Jurkat, Clone E6-1 (cell line): ENCODE measurements around the gene ANKRD63.

Experiments
- DNase-seq: peaks from one replicate; pipeline ENCODE4 v3.0.0-alpha.2; 2011; ENCODE audit warnings: low read depth, low spot score
- H3K4me3 ChIP-seq: 2 replicates; pipeline ENCODE4 v1.5.1; 2011; ENCODE audit warnings: mild to moderate bottlenecking, low read length, control low read depth, moderate library complexity

The ANKRD63 gene

DNA sequence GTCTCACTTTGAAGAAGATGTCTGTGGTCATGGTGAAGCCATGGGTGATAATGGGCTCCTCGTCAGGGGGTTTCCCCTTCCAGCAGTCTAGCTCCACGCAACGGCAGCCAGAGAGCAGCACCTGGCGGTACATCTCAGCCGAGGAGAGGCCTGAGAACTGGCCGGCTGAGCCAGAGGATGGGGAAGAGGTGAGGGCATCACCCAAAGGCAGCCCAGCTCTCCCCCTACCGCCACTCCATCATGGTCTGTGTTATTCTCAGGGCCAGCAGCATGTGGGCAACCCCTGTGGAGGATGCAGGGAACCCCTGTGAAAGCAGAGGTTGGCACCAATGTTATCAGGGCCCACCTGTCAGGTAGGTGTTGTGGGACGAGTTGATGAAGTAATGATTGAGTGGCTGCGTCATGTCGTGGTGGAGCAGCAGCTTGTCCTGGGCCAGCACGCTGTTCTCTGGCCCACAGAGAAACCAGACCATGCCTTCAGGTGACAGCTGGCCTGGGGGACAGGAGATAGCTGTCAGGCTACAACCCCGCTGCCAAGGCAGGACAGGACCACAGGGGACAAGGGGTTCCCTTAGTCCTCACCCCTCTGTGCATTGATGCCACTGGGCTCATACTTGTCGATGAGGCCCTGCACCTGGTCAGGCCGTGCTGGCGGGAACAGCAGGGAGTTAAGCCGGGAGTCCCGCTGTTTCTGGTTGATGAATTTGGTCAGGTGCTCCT, 15.5 kb upstream of the ANKRD63 start:
- no peak for DNase-seq
- no peak overlapping the region for H3K4me3 ChIP-seq

DNA sequence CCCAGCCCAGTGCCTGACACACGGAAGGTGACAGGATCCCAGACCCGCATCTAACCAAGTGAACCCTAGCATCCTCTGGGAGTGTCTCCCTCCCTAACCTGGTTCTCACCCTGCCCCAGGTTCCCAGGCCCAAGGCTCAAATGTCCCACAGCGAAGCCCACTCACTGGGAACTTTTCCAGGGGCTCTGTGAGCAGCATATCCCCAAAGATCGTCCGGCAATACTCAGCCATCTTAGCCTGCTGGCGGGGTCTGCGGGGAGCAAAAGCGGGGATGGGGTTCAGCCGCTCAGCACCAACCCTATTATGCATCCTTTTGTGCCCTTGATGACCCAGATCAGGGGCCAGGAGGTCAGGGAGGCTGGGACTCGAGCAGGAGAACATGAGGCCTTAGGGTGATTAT, 14.5 kb upstream of the ANKRD63 start:
- DNase-seq: no peak
- no peak overlapping the region for H3K4me3 ChIP-seq

DNA sequence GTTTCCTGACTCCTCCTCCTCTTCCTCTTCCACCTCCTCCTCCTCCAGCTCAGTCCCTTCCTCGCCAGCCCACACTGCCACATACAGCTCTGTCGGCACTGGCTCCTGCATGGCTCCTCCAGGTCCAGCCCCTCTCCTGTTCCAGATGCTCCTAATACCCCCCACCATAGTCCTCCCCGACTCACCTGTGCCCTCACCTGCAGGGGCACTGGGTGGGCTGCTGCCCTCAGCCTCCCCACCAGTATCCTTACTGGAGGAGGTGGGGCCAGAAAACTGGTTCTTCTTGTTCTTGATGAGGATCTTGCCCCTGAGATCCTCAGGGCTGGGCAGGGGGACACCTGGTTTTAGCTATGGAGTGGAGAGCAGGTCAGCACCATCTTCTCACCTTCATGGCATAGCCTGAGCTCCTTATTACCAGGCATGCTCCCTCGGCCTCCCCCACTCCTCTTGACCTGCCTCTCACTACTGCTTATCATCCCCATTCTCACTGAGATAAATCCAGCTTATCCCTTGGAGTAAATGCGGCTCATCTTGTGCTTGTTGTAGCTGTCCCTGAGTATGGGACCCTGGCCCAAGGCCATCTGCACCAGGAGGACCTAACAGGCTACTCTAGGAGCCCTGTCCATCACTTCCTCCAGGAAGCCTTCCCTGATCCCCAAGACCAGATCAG, 13.8 kb upstream of the ANKRD63 start:
- DNase-seq: no peak

DNA sequence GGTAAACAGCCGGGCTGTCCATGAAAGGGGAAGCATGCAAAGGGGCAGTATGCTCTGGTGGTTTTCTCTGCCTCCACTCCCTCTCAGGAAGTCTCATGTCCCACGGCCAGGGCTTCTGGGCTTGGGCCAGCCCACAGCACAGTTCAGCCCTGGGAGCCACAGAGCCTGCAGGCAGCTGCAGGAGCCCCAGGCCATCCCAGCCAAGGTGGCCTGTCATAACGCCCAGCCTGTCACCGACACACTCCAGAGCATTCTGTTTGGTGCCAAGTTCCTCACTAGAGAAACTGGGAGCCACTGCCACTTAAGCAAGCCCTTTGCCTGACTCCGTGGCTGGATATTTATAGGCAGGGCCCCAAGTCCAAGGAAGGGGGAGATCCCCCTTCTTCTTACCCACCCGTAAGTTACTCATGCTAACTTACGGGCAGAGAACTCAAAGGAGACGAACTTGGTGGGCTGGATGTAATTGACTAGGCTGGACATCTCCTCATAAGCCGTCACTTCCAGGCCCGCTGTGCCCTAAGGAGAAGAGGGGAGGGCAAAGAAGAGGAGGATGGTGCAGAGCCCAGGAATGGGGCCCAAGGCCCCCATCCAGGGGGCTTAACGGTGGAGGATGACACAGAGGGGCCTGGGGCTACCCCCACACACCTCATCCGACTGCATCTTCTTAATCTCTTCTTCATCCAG, 13.2 kb upstream of the ANKRD63 start:
- no peak for DNase-seq

More for the DNA sequence above, 13.8 kb upstream of the ANKRD63 start:
- no peak overlapping the region for H3K4me3 ChIP-seq

GRCh38 chr15:40295297-40295696, 12.4 kb upstream of the ANKRD63 start:
- DNase-seq: no peak
- no peak overlapping the region for H3K4me3 ChIP-seq

More for the DNA sequence above, 13.2 kb upstream of the ANKRD63 start:
- no peak overlapping the region for H3K4me3 ChIP-seq

GRCh38 chr15:40293905-40294895, 11.3 kb upstream of the ANKRD63 start:
- H3K4me3 ChIP-seq: no peak overlapping the region
- no peak for DNase-seq

- no peak overlapping the region for H3K4me3 ChIP-seq
- no peak for DNase-seq
Observed at GRCh38 chr15:40293006-40293405, 10.1 kb upstream of the ANKRD63 start.

DNA sequence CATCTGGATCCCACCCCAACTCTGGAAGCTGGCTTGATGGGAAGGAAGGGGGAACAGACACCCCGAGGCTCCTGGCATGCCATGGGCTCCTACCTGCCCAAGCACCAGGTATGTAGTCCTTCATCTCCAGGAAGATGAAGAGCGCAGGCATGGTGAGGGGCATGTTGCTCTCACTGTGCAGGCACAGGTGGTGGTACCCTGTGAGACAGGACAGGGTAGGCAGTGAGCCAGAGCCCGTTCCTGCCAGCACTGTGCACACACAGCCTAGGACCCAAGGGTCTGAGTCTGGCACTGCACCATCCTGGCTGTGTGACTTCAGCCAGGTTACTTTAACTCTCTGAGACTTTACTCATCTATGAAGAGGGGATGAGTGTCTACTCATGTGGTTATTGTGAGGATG, 9.4 kb upstream of the ANKRD63 start:
- no peak for DNase-seq
- no peak overlapping the region for H3K4me3 ChIP-seq

DNA sequence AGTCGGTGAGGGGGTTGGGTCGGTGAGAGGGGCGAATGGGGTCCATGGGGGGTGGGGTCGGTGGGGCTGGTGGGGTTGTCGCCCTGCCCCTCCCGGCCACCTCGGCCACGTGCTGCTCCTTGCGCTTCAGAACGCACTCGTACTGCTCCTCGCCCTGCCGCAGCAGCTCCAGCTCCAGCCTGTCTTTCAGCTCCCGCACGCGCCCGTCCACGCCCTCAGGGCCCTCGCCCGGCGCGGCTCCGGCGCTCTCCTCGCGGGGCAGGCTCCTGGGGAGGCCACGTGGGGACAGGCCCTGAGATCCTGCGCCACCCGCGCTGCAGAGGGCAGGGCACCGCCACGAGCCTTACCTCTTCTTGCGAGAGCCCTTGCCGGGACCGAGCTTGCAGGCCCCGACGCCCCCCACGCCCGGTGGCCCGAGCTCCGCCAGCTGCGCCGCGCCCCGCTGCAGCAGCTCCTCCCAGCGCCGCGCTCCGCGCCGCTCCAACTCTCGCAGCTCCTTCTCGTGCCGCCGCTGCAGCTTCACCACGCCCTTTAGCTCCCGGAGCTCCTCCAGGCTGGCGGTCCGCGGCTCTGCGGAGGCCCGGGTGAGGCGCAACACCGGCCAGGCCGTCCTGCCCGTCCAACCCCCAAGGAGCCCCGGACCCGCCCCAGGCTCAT, 8.2 kb upstream of the ANKRD63 start:
- DNase-seq: no peak
- no peak overlapping the region for H3K4me3 ChIP-seq

DNA sequence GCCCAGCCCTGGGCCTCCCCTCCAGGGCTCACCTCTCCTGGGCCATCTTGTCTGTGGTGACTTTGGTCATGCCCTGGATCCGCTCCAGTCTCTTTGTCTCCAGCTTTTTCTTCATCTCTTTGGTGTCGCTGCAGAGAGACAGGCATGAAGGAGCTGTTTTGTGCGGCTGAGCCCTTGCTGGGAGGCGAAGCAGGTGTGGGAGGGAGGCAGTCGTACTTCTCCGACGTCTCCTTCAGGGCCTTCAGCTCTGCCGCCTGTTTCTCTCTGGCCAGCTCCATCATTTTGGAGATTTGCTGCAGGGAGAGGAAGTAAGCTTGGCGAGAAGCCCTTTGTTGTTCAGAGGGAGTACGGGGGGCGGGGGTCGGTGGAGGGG, 7.7 kb upstream of the ANKRD63 start:
- no peak for DNase-seq
- H3K4me3 ChIP-seq: no peak overlapping the region

DNA sequence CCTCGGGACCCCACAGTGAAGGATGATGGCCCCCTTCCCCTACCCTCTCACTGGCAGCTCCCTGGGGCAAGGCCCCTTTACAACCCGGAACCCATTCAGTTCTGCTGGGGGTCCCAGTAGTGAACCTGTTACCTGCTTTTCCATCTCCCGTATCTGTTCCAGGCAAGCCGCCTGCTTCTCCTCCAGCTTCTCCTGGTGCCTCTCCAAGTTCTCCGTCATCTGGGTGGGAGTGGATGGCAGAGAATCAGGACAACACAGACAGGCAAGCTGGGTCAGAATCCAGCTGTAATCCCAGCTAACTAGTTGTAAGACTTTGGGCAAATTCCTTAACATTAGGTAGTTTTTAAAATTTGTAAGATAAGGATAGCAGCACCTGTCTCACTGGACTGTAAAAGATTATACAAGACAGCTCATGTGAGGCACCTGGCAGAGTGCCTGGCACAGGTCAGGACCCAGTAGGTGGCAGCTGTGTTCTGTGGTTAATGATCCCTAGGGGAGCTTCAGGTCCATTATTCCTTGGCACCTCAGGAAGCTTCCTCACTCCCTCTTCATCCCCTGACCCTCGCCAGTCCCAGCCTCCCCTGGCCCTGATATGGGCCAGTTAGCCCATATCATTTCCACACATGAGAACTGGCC, 6.4 kb upstream of the ANKRD63 start:
- no peak overlapping the region for H3K4me3 ChIP-seq
- no peak for DNase-seq

- DNase-seq: no peak
Observed at GRCh38 chr15:40287968-40288367, 5.1 kb upstream of the ANKRD63 start.

GRCh38 chr15:40287505-40287904, 4.6 kb upstream of the ANKRD63 start:
- no peak for DNase-seq
- no peak overlapping the region for H3K4me3 ChIP-seq

More at GRCh38 chr15:40287968-40288367, 5.1 kb upstream of the ANKRD63 start:
- no peak overlapping the region for H3K4me3 ChIP-seq

GRCh38 chr15:40286794-40287193, 3.9 kb upstream of the ANKRD63 start:
- no peak overlapping the region for H3K4me3 ChIP-seq
- no peak for DNase-seq

DNA sequence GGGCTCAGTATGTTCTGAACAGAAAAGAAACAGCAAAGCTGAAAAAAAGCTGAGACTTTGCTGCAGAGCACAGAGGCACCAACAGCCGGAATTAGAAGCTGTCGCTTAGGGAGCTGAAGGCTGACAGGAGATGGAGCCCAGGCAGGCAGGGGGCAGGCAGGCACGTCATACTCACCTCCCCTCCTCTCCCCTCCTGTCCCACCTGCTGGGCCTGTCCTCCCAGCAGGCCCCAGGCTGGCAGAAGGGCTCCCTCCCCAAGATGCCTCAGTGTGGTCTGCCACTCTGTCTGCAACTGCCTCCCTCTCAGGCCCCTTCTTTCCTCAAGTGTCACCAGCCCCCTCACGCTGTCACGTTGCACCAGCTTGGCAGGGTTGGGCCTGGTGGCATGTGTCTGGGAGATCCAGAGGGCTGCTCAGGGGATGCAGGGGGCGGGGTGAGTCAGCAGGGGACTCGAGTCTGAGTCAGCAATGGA, 3.2 kb upstream of the ANKRD63 start:
- no peak for DNase-seq
- H3K4me3 ChIP-seq: no peak overlapping the region

- no peak for DNase-seq
- H3K4me3 ChIP-seq: no peak overlapping the region
Observed at GRCh38 chr15:40285554-40286011, 2.7 kb upstream of the ANKRD63 start.

GRCh38 chr15:40285151-40285550, 2.3 kb upstream of the ANKRD63 start:
- DNase-seq: no peak
- H3K4me3 ChIP-seq: no peak overlapping the region
